Measurements from ENCODE around the gene WDR13.
A peak's percentile ranks its signal among the peaks of the same experiment; 100 is the strongest.
"Not testable (repeated sequence)": the region's sequence is repeated elsewhere in the genome, so short reads cannot be mapped to it uniquely, and the experiment has no call there.

WDR13 gene

DNA sequence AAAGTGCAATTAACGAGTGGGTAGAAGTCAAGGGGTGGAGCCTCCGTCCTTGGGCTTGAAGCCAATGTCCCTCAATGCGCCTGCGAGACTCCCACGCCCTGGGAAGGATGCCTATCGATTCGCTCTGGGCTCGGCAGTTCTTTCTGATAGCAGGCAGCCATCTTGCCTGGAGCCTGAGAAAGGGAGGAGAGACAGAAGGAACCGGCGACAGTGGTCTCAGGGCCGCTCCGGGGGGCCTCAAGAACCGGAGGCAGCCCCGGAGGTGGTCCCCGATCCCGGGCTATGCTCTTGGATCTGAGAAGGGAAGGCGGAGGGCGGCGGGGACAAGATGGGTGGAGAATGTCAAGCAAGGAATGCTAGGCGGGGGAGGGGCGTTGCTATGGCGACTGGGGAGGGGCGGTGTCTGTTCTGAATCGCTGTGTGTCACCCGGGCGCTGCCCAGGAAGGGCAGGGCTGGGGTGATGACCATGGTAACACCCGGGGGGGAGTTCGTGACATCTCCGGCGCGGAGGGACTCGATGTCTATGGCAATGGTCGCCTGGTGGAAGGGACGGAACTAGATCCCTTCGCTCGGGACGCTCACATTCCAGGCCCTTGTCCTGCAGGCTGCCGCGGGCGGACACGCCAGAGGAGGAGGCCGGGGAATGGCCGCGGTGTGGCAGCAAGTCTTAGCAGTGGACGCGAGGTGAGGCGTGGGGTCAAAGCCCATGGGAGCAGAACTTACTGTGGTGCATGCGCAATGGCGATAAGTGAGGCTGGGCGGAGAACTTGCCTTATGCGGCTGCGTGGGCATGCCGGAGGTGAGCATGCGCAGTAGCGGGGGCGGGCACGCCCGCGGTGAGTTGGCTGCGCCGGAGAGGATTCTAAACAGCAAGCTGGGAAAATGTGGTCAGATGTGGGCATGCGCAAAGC, at the start of gene WDR13:
WDR13 (plus strand) TSS at position 140 of the 912 bp plus-strand sequence; CDS start at position 645, 505 bp downstream.
- DNase-seq (ENCODE audit: low read depth in 1 of 2, low spot score in 1 of 2), result peak; percentile 77 to 82

DNA sequence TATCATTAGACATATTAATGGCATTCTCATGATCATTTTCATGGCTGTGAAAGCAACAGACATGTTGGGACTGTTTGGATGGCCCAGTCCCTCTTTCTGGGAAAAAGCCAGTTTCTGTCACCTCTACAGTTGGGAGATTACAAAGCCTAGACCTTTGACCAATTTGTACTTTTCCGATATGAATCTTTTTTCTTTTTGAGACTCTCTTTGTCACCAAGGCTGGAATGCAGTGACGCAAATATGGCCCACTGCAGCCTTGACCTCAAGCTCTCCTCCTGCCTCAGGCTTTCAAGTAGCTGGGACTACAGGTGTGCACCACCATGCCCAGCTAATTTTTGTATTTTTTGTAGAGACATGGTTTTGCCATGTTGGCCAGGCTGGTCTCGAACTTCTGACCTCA, 48.4 kb upstream of the WDR13 start:
- no peak for DNase-seq (ENCODE audit: low read depth in 1 of 2, low spot score in 1 of 2)

DNA sequence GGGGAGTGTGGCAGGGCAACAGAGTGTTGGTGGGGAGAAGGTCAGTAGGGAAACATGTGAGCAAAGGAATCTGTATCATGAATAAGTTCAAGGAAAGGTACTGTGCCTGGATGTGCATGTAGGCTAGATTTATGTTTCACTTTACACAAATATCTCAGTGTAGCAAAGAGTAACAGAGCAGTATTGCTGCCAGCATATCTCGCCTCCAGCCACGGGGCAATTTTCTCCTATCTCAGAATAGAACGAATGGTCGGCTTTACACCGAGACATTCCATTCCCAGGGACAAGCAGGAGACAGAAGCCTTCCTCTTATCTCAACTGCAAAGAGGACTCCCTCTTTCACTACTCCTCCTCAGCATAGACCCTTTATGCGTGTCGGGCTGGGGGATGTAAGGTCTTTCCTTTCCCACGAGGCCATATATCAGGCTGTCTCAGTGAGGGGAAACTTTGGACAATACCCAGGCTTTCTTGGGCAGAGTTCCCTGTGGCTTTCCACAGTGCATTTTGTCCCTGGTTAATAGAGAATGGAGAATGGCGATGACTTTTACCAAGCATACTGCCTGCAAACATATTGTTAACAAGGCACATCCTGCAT, 41.5 kb upstream of the WDR13 start:
- not testable (repeated sequence) for DNase-seq (ENCODE audit: low read depth in 1 of 2, low spot score in 1 of 2)

DNA sequence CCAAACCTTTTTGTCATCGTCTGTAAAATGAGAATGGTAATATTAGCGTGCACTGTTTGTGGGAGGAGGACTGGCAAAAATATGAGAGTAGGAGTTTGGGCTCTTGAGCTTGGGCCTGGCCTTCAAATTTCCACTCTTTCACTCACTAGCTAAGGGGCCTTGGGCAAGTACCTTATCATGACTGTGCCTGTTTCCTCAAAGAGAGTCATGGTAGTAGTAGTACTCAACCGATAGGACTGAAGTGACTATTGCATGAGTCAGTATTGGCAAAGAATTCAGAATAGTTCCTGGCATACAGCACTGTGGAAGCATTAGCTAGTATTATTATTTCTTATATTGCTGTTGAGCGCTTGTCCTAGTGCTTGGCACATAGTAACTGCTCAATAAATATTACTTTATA, 39.0 kb upstream of the WDR13 start:
- DNase-seq (ENCODE audit: low read depth in 1 of 2, low spot score in 1 of 2), result no peak

DNA sequence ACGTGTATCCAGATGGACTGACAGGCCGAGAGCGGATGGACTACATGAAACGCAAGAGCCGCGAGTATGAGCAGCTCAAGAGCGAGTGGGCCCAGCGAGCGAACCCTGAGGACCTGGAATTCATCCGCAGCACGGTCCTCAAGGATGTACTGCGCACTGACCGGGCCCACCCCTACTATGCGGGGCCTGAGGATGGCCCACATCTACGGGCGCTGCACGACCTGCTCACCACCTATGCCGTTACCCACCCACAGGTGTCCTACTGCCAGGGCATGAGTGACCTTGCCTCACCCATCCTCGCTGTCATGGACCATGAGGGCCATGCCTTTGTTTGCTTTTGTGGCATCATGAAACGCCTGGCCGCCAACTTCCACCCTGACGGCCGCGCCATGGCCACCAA, 37.7 kb upstream of the WDR13 start:
- DNase-seq (ENCODE audit: low read depth in 1 of 2, low spot score in 1 of 2), result no peak

DNA sequence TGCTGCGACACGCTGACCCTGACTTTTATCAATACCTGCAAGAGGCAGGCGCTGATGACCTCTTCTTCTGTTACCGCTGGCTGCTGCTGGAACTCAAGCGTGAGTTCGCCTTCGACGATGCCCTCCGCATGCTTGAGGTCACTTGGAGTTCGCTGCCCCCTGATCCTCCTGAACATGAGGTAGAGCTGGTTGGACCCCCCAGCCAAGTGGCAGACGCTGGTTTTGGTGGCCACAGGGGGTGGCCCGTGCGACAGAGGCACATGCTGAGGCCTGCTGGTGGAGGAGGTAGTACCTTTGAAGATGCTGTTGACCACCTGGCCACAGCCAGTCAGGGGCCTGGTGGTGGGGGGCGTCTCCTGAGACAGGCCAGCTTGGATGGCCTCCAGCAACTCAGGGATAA, 37.2 kb upstream of the WDR13 start:
- no peak for DNase-seq (ENCODE audit: low read depth in 1 of 2, low spot score in 1 of 2)

DNA sequence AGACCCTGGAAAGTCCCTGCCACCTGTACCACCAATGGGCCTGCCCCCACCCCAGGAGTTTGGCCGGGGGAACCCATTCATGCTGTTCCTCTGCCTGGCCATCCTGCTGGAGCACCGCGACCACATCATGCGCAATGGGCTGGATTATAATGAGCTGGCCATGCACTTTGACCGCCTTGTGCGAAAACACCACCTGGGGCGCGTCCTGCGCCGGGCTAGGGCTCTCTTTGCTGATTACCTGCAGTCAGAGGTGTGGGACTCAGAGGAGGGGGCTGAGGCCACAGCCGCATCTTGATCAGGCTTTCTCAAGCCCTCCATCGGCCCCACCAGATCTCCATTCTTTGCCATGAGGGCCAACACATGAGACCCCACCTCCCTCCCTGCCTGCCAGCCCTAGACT, 36.6 kb upstream of the WDR13 start:
- no peak for DNase-seq (ENCODE audit: low read depth in 1 of 2, low spot score in 1 of 2)

DNA sequence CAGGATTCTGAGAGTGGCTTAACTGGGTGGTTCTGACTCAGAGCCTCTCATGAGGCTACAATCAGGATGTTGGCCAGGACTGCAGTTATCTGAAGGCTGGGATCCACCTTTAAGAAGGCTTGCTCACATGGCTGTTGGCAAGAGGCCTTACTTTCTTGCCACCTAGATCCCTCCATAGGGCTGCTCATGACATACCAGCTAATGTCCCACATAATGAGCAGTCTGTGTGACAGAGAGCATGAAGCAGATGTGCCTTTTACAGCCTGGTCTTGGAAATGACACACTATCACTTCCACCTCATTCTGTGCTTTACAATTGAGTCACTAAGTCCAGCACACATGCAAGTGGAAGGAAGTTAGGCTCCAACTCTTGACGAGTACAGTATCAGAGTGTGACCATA, 27.3 kb upstream of the WDR13 start:
- DNase-seq (ENCODE audit: low read depth in 1 of 2, low spot score in 1 of 2), result no peak

DNA sequence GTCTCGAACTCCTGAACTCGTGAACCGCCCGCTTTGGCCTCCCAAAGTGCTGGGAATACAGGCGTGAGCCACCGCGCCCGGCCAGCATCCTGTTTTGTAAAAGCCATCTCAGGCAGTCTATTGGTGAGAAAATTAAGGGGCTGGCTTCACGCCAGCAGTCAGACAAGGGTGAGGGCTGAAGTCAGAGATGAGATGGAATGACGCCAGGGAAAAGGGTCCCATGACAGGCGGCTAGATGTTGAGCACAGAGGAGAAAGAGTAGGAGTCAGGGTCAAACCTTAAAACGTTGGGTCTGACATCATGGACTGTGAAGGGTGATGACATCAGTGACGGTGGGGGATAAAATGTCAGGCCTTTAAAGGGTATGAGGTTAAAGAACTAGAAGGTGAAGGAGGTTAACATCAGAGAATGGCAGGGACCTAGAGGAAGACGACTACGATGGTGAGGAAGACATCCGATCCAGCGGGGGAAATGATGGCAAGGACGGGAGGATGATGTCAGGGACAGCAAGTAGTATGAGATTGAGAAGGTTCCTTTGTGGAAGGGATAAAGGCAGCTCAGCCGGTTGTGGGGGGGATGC, 23.5 kb upstream of the WDR13 start:
- peak in 1 of 2 donors; percentile 5 for DNase-seq (ENCODE audit: low read depth in 1 of 2, low spot score in 1 of 2)

DNA sequence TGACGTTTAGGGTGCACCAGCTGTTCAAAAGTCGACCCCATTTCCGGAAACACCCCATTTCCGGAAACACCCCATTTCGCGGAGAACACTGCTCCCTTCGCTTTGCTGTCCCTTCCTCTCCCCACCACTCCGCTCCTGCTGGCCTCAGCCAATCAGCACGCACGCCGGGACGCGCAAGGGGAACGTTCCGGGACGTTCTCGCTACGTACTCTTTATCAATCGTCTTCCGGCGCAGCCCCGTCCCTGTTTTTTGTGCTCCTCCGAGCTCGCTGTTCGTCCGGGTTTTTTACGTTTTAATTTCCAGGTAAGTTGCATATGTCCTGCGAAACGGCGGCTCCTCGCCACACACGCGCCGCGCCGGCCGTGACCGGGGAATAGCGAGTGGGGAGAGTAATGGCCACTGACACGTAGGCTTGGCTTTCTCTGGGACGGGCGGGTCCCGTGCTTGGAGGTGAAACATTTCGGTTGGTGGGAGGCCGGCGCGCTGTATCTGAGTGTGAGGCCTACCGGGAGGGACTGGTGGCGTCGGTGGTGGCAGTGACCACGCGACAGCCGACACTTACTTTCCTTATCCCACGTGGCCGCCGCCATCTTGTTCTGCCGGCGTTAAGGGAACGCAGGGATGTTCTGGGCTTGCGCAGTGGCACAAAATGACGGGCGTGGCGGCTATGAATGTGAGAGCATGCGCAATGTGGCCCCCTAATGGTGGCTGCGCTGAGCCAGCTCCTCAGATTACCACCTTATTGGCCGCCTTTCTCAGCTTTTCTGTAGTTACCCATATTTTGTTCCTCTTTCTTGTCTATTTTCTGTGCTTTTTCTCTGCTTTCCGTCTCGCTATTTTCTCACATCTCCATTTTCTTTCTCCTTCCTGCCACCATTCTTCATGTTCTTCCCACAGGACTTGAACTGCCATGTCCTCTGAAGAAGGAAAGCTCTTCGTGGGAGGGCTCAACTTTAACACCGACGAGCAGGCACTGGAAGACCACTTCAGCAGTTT, 22.7 kb upstream of the WDR13 start, which contains the start of gene RBM3:
RBM3 (plus strand) TSS at position 215 of the 997 bp plus-strand sequence; CDS start at position 912, 697 bp downstream.
- peak; percentile 75 to 85 for DNase-seq (ENCODE audit: low read depth in 1 of 2, low spot score in 1 of 2)

DNA sequence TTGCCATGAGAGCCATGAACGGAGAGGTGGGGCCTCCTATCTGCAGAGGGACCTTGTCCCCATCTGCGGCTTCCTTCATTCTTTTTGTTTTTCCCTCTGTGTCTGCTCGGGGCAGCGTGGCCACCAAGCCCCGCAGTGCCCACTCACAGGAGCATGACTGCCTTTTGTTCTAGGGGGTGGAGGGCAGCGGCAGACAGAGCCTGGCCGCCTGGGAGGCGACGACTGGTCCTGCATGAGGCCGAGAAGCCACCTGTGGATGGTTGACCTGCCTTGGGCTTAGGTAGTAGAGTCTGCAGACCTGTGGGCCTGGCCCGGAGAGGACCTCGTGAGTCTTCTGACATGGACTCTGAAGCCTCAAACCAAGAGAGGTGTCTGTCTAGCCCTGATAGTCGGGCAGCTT, 21.6 kb upstream of the WDR13 start:
- no peak for DNase-seq (ENCODE audit: low read depth in 1 of 2, low spot score in 1 of 2)

DNA sequence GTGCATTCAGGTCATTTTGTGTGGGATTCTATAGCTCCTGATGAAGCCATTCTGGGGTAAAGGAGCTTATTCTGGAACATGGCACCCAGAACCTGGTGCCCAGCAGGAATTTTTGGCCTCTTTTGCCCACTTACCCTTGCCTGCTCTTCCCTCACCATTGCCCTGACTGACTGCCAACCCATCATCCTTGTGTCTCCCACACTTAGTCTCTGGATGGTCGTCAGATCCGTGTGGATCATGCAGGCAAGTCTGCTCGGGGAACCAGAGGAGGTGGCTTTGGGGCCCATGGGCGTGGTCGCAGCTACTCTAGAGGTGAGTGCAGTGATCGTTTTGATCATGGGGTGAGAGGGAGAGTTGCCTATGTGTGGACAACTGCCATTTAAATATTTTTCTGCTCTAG, 21.2 kb upstream of the WDR13 start:
- DNase-seq (ENCODE audit: low read depth in 1 of 2, low spot score in 1 of 2), result no peak

DNA sequence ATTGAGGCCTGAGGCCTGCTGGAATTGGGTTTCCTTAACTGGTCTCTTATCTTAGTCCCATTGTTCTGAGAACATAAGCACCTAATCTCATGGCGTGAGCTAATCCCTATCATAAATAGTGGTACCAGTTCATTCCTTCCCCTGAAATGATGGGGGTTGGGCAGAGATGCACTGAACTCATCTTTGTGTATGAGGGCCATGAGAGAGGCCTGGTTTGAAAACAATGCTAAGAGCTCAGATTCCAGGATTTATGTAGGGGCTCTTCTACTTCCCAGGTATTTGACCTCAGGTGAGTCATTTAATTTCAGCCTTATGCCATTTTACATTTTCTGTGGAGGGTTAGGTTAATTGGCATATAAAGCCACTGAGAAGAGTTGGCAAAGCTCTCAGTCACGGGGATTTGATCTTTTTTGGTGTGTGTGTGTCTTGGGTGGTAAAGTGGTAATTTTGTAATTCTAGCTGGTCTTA, 18.6 kb upstream of the WDR13 start:
- no peak for DNase-seq (ENCODE audit: low read depth in 1 of 2, low spot score in 1 of 2)

DNA sequence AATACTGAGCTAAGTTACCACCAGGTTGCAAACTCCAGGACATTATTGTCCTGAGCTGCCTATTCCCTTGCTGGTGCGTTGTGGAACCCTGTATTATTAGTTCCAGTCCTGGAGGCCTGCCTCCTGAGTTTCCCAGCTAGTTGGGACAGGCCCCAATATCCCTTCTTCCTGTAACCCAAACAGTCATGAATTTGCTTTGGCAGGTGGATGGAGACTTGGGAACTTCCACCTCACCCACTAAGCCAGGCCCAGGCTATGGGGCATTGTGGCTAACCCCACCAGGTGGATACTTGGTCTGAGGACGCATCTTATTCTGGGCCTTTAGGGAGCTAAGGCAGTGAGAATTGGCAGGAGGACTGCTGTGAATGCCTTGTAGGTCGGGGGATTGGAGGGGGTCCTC, 18.0 kb upstream of the WDR13 start:
- no peak for DNase-seq (ENCODE audit: low read depth in 1 of 2, low spot score in 1 of 2)

DNA sequence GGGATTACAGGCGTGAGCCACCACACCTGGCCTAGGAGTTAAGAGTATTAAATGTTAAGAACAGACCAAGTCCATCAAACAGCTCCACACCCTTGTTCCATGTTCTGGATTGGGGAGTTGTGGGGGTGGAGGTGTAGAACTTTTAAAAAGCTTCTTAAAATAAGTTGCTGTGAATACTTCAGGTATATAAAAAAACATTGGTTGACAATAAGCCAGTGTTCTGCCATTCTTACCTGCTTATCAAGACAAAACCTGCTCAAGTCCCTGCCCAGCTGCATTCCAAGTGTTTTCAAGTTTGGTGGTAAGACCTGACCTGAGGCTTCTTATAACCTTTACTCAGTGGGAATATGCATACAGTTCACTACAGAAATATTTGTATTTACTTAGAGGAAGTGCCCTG, 16.6 kb upstream of the WDR13 start:
- DNase-seq (ENCODE audit: low read depth in 1 of 2, low spot score in 1 of 2), result no peak

DNA sequence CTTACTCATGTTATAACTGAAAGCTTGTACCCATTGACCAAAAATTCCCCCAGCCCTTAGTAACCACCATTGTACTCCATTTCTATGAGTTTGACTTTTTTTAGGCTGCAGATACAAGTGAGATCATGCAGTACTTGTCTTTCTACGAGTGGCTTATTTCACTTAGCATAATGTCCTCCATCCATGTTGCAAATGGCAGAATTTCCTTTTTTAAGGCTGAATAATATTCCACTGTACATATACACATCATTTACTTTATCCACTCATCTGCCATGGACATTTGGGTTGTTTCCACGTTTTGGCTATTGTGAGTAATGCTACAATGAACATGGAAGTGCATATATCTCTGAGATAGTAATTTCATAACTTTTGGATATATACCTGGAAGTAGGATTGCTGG, 12.6 kb upstream of the WDR13 start:
- DNase-seq (ENCODE audit: low read depth in 1 of 2, low spot score in 1 of 2), result no peak

DNA sequence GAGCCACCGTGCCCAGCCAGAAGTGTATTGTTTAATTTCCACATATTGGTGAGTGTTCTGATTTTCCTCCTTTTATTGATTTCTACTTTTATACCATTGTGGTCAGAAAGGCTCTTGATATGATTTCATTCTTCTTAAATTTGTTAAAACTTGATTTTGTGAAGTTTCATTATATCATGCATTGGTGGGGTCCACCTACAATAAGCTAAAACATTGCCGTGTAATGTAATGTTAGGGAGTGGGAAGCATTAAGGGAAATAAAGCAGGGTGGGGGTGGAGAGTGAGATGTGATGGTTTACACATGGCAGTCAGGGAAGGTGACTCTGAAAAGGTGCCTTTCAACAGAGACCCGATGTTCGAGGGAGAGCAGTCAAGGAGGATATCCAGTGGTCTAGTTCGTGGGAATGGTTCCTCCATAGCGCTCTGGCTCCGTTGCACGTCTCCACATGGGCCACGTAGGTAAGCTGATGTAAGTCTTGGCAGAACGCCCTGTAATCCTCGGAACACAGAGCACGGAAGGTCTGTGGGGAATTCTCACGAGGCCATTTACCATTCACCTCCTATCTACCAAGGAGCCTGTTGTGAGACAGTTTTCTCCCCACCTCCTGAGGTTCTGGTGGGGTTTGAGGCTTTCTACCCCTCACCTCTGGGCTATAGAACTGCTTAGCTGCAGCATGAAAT, 7.7 kb upstream of the WDR13 start:
- no peak for DNase-seq (ENCODE audit: low read depth in 1 of 2, low spot score in 1 of 2)

DNA sequence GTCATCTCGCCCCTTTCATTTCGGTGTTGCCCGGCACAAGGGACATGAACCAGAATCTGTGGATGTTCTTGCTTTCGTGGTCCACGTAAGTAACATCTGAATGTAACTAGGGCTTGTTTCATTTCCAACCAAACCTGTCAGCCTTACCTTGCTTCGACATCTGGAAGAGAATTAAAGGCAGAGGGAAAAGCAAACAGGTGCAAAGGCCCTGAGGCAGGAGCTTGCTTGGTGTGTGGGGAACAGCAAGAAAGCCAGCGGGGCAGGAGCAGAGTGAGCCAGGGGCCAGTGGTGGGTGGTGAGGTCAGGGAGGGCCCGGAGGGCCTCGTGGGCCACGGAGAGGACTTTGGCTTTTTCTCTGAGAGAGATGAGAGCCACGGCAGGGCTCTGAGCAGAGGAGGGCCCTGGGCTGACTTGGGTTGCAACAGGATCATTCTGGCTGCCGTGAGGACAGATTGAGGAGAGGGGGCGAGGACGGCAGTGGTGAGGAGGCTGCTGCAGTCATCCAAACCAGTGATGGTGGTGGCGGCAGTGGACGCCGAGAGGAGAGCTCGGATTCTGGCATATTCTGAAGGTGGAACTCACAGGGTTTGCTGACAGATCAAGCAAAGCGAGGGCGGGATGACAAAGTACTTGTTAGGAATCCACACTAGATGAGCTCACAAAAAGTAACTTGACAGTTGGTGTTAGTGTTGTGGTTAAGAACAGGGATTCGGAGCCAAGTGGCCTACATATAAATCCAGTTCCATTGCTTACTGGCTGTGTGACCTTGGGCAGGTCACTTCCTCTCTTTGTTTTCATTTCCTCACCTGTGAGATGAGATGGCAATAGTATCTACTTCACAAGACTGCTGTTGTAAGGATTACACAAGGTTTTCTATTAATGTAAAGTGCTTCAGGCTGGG, 6.8 kb upstream of the WDR13 start:
- DNase-seq (ENCODE audit: low read depth in 1 of 2, low spot score in 1 of 2), result no peak

DNA sequence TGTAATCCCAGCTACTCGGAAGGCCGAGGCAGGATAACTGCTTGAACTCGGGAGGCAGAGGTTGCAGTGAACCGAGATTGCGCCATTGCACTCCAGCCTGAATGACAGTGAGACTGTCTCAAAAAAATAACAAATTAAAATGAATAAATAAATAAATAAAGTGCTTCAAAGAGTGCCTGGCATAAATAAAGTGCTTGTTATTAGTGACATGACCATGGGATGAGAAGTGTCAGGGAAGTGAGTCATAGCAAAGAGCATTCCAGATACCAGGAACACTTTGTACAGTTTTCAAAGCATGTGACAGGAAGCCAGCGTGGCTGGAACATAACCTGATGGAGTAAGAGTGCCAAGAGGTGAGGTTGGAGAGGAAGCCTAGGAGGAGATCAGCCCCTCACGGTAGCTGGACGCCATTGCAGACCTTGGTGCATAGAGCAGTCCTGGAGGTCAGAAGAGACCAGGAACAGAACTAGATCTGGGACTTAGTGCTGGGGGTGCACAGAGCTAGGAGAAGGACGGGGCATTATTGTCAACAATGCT, 6.0 kb upstream of the WDR13 start:
- DNase-seq (ENCODE audit: low read depth in 1 of 2, low spot score in 1 of 2), result no peak

Measured in activated T-helper 1 cell treated with anti-CD3 and anti-CD28 coated beads, Interleukin-2, amount 50 U/mL, for 16 hours (primary cell).